ENCODE results near the gene YPEL2.

YPEL2 gene

GRCh38 chr17:59437791-59438281 lies 106.4 kb downstream of the YPEL2 start:
- TF ChIP-seq POLR2AphosphoS5 (IDR thresholded peaks at IDR 0.05; ENCODE audit: low read depth), result no peak
- no peak for TF ChIP-seq REST (IDR thresholded peaks at IDR 0.05; ENCODE audit: insufficient replicate concordance, low read depth)
- no peak for TF ChIP-seq CTCF (IDR thresholded peaks at IDR 0.05; ENCODE audit: insufficient read depth, low read length)
- no peak; the same call in 1 of the 2 replicates for TF ChIP-seq SPI1 (IDR thresholded peaks at IDR 0.05; ENCODE audit: borderline replicate concordance, low read depth)
- TF ChIP-seq GABPA (IDR thresholded peaks at IDR 0.05; ENCODE audit: low read depth), result no peak
- DNase-seq (ENCODE audit: low read depth in 1 of 2, low spot score in 1 of 2), result peak in 1 of 2 experiments; percentile 50
- H3K27me3 ChIP-seq (ENCODE audit: insufficient read depth, poor library complexity, severe bottlenecking), result no peaks in the 10 kb centered on the region
- no peak overlapping the region for H3K4me3 ChIP-seq (replicated peaks; ENCODE audit: insufficient read depth, low read length)
- no peak overlapping the region for H3K27ac ChIP-seq (replicated peaks)

GRCh38 chr17:59439262-59439661 lies 107.8 kb downstream of the YPEL2 start:
- TF ChIP-seq CTCF (IDR thresholded peaks at IDR 0.05; ENCODE audit: insufficient read depth, low read length), result no peak
- TF ChIP-seq POLR2AphosphoS5 (IDR thresholded peaks at IDR 0.05; ENCODE audit: low read depth), result no peak
- Histone ChIP-seq H3K4me3 (replicated peaks; ENCODE audit: insufficient read depth, low read length) (no peak overlapping the region), H3K27me3 (ENCODE audit: insufficient read depth, poor library complexity, severe bottlenecking) (no peaks in the 10 kb centered on the region), H3K27ac (replicated peaks) (no peak overlapping the region)
- no peak for DNase-seq (ENCODE audit: low read depth in 1 of 2, low spot score in 1 of 2)

GRCh38 chr17:59439741-59440211 lies 108.3 kb downstream of the YPEL2 start:
- Histone ChIP-seq H3K27me3 (ENCODE audit: insufficient read depth, poor library complexity, severe bottlenecking) (no peaks in the 10 kb centered on the region), H3K4me3 (replicated peaks; ENCODE audit: insufficient read depth, low read length) (no peak overlapping the region), H3K27ac (replicated peaks) (no peak overlapping the region)
- no peak for TF ChIP-seq SPI1 (IDR thresholded peaks at IDR 0.05; ENCODE audit: borderline replicate concordance, low read depth)
- TF ChIP-seq POLR2AphosphoS5 (IDR thresholded peaks at IDR 0.05; ENCODE audit: low read depth), result no peak
- DNase-seq (ENCODE audit: low read depth in 1 of 2, low spot score in 1 of 2), result no peak

DNA sequence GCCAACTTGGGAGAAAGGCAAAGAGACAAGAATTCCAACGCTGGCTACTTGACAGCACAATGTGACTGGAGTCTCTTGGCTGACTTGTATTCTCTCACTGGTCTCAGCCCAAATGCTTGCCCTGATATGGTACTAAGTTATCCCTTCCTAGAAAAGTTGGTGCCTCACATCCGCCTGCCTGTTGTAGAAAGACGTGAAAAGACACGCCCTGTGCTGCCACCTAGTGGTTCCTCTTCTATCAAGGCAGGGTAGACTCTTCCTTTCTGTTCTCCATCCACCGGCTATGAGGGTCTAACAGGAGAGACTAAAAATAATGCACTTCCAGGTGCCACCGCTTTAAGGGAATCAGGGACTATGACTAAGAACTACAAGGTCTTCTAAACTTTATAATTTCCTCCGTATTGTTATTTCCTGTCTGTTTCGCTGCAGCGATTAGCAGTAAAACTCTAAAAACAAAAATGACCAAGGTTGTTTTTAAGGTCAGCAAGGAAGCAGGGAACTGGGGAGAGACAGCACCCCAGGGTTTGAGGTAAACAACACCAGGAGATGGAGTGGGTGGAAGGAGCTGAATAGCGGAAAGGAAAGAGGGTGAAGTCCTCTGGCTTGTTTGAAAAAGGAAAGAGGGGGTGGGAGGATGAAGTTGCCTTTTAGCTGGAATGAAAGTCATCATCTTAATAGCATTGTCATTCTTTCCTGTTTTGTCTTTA lies 109.5 kb downstream of the YPEL2 start:
- TF ChIP-seq GABPA (IDR thresholded peaks at IDR 0.05; ENCODE audit: low read depth), result no peak
- no peak for TF ChIP-seq REST (IDR thresholded peaks at IDR 0.05; ENCODE audit: insufficient replicate concordance, low read depth)
- no peak for TF ChIP-seq POLR2AphosphoS5 (IDR thresholded peaks at IDR 0.05; ENCODE audit: low read depth)
- TF ChIP-seq CTCF (IDR thresholded peaks at IDR 0.05; ENCODE audit: insufficient read depth, low read length), result peak; percentile 70
- no peak for TF ChIP-seq SPI1 (IDR thresholded peaks at IDR 0.05; ENCODE audit: borderline replicate concordance, low read depth)
- Histone ChIP-seq H3K4me3 (replicated peaks; ENCODE audit: insufficient read depth, low read length) (no peak overlapping the region), H3K27me3 (ENCODE audit: insufficient read depth, poor library complexity, severe bottlenecking) (no peaks in the 10 kb centered on the region), H3K27ac (replicated peaks) (no peak overlapping the region)
- DNase-seq (ENCODE audit: low read depth in 1 of 2, low spot score in 1 of 2), result peak; percentile 43 to 84

All from HL-60 (cell line).